MCF 10A (cell line): Measurements from ENCODE around the gene TP53RK. TPM values are rescaled to one million over a fixed set of nuclear protein-coding genes. Genes with fewer than 3 reads are reported as not detected.

Source experiments
- BruUV-seq: library from RNA; stranded (reverse); fragments of 400-500 nt; replicated peaks from 2 replicates; lab custom pipeline; 2021; lab: Mats Ljungman, UMichigan
- CTCF ChIA-PET: fragments of 300-600 bp; sonication (Branson Sonifier 250); formaldehyde crosslinking; extraction: SDS; loops from one replicate; lab custom pipeline; 2021; ENCODE audit warnings: antibody characterized with exemption, inconsistent platforms; lab: Yijun Ruan, JAX
- POLR2A ChIA-PET: fragments of 300-600, 350-650 bp; sonication (Branson Sonifier 250); formaldehyde crosslinking; extraction: SDS; loops from one replicate; lab custom pipeline; 2020; ENCODE audit warnings: antibody characterized with exemption, inconsistent platforms; lab: Yijun Ruan, JAX
- DNase-seq: peaks from one replicate; pipeline ENCODE4 v3.0.0-alpha.2; 2018; ENCODE audit not compliant: unreplicated experiment
- H3K27ac Mint-ChIP-seq: one replicate; pipeline ENCODE4 v1.8.0; 2022; ENCODE audit warnings: mild to moderate bottlenecking, low read depth, mixed read lengths; ENCODE audit not compliant: unreplicated experiment
- H3K27me3 Mint-ChIP-seq: one replicate; pipeline ENCODE4 v1.8.0; 2022; ENCODE audit warnings: mixed read lengths; ENCODE audit not compliant: insufficient read depth, unreplicated experiment
- H3K36me3 Mint-ChIP-seq: one replicate; pipeline ENCODE4 v1.8.0; 2022; ENCODE audit warnings: mild to moderate bottlenecking, moderate library complexity, mixed read lengths; ENCODE audit not compliant: insufficient read depth, unreplicated experiment
- H3K4me1 Mint-ChIP-seq: one replicate; pipeline ENCODE4 v1.8.0; 2022; ENCODE audit warnings: mixed read lengths; ENCODE audit not compliant: insufficient read depth, unreplicated experiment
- H3K4me3 Mint-ChIP-seq: one replicate; pipeline ENCODE4 v1.8.0; 2022; ENCODE audit warnings: mild to moderate bottlenecking, moderate library complexity, mixed read lengths; ENCODE audit not compliant: unreplicated experiment
- H3K9me3 Mint-ChIP-seq: one replicate; pipeline ENCODE4 v1.8.0; 2022; ENCODE audit warnings: mixed read lengths; ENCODE audit not compliant: unreplicated experiment
- intact Hi-C: fragments of 100-400 bp; cut with micrococcal nuclease; formaldehyde crosslinking; loops from 2 replicates; pipeline ENCODE4 v1.14.1; 2022
- total RNA-seq: library from RNA; stranded (reverse); gene quantifications from 2 replicates; pipeline ENCODE4 v1.2.3, GENCODE V29; 2022
- TF ChIP-seq, protein P1 (sequence below): fragments of 200-600 bp; IDR thresholded peaks from one replicate; pipeline ENCODE4 v1.8.0; 2022; ENCODE audit warnings: antibody characterized with exemption, mild to moderate bottlenecking; ENCODE audit not compliant: unreplicated experiment

Gene TP53RK
- total RNA-seq, 1 experiment from 2014 or later: 16.2 TPM

DNA sequence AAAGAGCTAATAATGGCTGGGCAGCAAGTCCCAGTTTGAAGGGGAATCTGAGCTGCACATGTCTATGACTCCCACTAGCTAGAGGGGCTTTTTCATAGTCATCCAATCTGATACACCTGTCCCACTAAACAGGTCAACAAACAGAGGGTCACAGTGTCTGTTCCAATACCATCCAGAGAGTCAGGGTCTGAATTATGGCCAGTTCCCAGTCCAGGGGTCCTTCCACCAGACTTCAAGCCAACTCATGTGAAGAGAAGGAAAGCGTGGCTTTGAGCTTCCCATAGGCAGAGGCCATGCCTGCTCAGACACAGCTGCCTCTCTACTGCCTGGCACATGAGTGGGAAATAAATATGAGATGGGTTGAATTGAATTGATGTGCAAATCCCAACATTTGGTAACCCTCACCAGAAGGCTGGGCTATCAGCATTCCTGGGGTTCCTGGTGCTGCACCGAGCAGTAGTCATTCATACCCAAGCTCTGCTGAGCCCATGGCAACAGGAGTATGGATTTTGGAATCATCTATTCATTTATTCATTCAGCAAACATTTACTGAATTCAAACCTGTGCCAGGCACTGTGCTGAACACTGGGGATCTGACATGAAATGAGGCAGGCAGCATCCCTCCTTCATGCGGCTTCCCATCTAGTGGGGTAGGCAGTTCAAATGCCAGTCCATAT, 17.2 kb downstream of the TP53RK start:
- Mint-ChIP-seq H3K4me1 (no peaks in the 10 kb centered on the region), H3K27ac (no peak overlapping the region), H3K27me3 (no peaks in the 10 kb centered on the region), H3K4me3 (no peak overlapping the region), H3K9me3 (no peaks in the 10 kb centered on the region), H3K36me3 (no peaks in the 10 kb centered on the region)
- TF ChIP-seq, protein P1, sequence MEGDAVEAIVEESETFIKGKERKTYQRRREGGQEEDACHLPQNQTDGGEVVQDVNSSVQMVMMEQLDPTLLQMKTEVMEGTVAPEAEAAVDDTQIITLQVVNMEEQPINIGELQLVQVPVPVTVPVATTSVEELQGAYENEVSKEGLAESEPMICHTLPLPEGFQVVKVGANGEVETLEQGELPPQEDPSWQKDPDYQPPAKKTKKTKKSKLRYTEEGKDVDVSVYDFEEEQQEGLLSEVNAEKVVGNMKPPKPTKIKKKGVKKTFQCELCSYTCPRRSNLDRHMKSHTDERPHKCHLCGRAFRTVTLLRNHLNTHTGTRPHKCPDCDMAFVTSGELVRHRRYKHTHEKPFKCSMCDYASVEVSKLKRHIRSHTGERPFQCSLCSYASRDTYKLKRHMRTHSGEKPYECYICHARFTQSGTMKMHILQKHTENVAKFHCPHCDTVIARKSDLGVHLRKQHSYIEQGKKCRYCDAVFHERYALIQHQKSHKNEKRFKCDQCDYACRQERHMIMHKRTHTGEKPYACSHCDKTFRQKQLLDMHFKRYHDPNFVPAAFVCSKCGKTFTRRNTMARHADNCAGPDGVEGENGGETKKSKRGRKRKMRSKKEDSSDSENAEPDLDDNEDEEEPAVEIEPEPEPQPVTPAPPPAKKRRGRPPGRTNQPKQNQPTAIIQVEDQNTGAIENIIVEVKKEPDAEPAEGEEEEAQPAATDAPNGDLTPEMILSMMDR: no peak
- POLR2A ChIA-PET: interaction anchor here (0.6 to 0.9 kb wide), 2 partner anchors 14 to 71 kb away, joined by 3 read pairs; no protein-coding TSS in a partner anchor
- DNase-seq: no peak
- intact Hi-C loops: no loop called here
- no TSS peak for BruUV-seq
- CTCF ChIA-PET: interaction anchor here (0.7 to 2.0 kb wide), 4 partner anchors 9 to 117 kb away, joined by 3 to 10 read pairs (median 4); no protein-coding TSS in a partner anchor

DNA sequence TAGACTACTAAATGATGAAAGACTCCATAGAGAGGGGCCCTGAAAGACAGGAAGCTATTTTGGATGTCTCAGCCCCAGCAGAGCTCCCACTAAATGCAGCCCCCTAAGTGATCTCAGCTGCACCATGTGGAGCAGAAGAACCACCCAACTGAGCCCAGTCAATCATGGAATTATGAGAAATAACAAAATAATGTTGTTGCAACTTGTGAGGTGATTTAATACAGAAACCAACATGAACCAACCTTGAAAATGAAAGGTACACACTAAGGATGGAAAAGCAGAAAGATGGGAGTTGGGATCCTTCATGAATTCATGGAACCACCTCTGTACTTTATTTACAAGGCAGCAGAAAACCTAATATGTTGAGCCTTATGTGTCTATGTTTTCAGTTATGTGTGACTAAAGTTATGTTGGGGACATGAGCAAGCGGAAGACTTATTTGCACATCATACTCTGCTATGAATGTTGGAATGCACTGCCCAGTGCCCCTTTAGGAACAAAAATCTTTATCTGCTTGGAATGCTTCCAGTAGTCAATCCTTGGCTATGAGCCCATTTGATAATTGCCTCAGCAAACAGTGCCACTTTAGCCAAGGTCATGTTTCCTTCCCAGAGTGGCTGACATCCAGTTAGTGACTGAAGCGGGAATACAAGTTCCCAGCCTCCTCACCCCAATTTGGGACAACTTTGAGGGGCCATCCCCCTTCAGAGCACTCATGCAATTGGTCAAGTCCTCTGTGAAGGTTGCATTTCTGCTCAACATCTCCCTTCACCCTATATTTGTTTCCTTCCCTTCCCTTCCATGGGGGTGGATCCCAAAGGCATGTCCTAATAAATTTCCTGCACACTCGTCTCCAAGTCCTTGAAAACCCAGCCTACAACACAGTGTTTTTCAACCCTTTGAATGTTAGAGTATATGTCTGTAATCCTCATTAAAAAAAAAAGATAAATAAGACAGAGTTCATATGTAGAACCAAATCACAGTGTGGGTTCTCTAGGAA, 18.4 kb downstream of the TP53RK start:
- no peaks in the 10 kb centered on the region for H3K9me3 Mint-ChIP-seq
- H3K36me3 Mint-ChIP-seq: no peaks in the 10 kb centered on the region
- TF ChIP-seq, protein P1: no peak
- no peak for DNase-seq
- no peak overlapping the region for H3K27ac Mint-ChIP-seq
- no TSS peak for BruUV-seq
- H3K27me3 Mint-ChIP-seq: no peaks in the 10 kb centered on the region
- H3K4me3 Mint-ChIP-seq: no peak overlapping the region
- no peaks in the 10 kb centered on the region for H3K4me1 Mint-ChIP-seq
- ChIA-PET POLR2A (no interaction called here), CTCF (interaction anchor here (0.7 to 3.1 kb wide), 5 partner anchors 10 to 378 kb away, joined by 3 to 23 read pairs (median 4); no protein-coding TSS in a partner anchor)
- intact Hi-C loops: no loop called here

DNA sequence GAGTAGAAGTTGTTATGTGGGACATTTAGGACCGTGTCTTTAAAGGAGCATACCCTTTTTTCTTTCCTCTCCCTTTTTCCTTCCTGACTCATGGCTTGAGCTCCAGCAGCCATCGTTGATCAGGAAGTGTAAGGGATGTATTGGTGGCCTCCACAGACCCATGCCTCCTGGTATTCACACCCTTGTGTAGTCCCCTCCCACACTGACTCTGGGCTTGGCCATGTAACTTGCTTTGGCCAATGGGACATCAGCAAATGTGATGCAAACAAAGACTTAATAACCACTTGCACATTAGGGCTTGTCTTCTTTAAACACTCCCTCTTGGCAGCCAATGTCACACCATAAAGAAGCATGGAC, 19.0 kb downstream of the TP53RK start:
- Mint-ChIP-seq H3K4me1 (no peaks in the 10 kb centered on the region), H3K36me3 (no peaks in the 10 kb centered on the region), H3K9me3 (no peaks in the 10 kb centered on the region), H3K27ac (no peak overlapping the region), H3K27me3 (no peaks in the 10 kb centered on the region), H3K4me3 (no peak overlapping the region)
- DNase-seq: no peak
- intact Hi-C loops: no loop called here
- no TSS peak for BruUV-seq
- ChIA-PET POLR2A (no interaction called here), CTCF (interaction anchor here (0.7 to 3.1 kb wide), 3 partner anchors 10 to 377 kb away, joined by 3 to 23 read pairs (median 4); no protein-coding TSS in a partner anchor)
- TF ChIP-seq, protein P1: no peak
